Right lobe of liver (tissue), 4 donors: Measurements from ENCODE around the gene IL1A.

Experiments used
- POLR2A ChIP-seq: fragments of 450-650 bp; IDR thresholded peaks from one replicate; pipeline ENCODE4 v1.6.1; 2017; ENCODE audit warnings: antibody characterized with exemption, mild to moderate bottlenecking
- TF ChIP-seq, protein P1 (sequence below), 4 donors: fragments of 200-600 bp in 3 of 4; fragments of 450-650 bp in 1 of 4; IDR thresholded peaks; one replicate each; pipeline versions ENCODE4 v1.5.1 to v1.8.0; 2016 to 2022; ENCODE audit warnings: antibody characterized with exemption in 4 of 4, mild to moderate bottlenecking in 2 of 4
- donor health status: DM: no; HTN: no; CAD: no.
- donor health status: DM: no; HTN: no; CAD: no.
- donor health status: DM: no; HTN: yes; CAD: no.

DNA sequence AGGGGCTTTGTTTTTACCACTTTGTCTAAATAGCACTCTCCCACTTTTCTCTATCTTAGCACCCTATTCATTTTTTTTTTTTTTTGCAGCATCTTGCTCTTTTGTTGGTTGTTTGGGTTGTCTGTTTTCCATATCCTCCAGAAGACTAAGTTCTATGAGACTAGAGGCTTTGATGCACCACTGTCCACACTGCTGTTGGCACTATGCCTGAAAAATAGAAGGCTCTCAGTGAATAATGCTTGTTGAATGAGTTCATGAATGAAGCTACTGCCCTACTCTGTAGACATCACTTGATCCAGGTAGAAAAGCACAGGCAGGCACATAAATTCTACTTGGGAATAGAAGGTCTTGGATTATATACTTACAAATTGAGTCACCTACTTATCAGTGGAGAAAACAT is 7.3 kb downstream of the IL1A start:
- TF ChIP-seq, protein P1, sequence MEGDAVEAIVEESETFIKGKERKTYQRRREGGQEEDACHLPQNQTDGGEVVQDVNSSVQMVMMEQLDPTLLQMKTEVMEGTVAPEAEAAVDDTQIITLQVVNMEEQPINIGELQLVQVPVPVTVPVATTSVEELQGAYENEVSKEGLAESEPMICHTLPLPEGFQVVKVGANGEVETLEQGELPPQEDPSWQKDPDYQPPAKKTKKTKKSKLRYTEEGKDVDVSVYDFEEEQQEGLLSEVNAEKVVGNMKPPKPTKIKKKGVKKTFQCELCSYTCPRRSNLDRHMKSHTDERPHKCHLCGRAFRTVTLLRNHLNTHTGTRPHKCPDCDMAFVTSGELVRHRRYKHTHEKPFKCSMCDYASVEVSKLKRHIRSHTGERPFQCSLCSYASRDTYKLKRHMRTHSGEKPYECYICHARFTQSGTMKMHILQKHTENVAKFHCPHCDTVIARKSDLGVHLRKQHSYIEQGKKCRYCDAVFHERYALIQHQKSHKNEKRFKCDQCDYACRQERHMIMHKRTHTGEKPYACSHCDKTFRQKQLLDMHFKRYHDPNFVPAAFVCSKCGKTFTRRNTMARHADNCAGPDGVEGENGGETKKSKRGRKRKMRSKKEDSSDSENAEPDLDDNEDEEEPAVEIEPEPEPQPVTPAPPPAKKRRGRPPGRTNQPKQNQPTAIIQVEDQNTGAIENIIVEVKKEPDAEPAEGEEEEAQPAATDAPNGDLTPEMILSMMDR (IDR thresholded peaks at IDR 0.05), result no peak
- TF ChIP-seq POLR2A, result no peak
